K562 (cell line): Measurements from ENCODE around the gene HLA-E. TPM values are rescaled to one million over a fixed set of nuclear protein-coding genes. Genes with fewer than 3 reads are reported as not detected.
"Not testable (repeated sequence)": the region's sequence is repeated elsewhere in the genome, so short reads cannot be mapped to it uniquely, and the experiment has no call there.

Source experiments
- ATAC-seq: fragments of 200-7000 bp; cut with Tn5 transposase; 3 replicates; pipeline ENCODE4 v1.9.1; 2020; ENCODE audit warnings: moderate library complexity
- BruUV-seq: library from RNA; stranded (reverse); fragments of 400-500 nt; replicated peaks from 2 replicates; lab custom pipeline; 2021; lab: Mats Ljungman, UMichigan
- CTCF ChIA-PET: fragments of 300-600 bp; formaldehyde crosslinking; extraction: SDS; loops from one replicate; lab custom pipeline; 2021; ENCODE audit warnings: low intra/inter-chr PET ratio; lab: Yijun Ruan, JAX
- POLR2A ChIA-PET: fragments of 300-600, 350-650 bp; sonication (Branson Sonifier 250); formaldehyde crosslinking; extraction: SDS; loops from one replicate; lab custom pipeline; 2021; ENCODE audit warnings: antibody characterized with exemption, inconsistent platforms; lab: Yijun Ruan, JAX
- DNase-seq, 4 experiments: peaks; one replicate each; pipeline versions ENCODE4 v3.0.0 to v3.0.0-alpha.2; 2011 to 2018; ENCODE audit warnings: low spot score in 3 of 4, mixed read lengths in 3 of 4; ENCODE audit errors: extremely low read depth in 1 of 4
- FAIRE-seq: peaks from 2 replicates; lab custom pipeline; 2011; peaks lifted over from hg19 to GRCh38; lab: Jason Lieb, UNC
- H2AFZ ChIP-seq: 2 replicates; pipeline ENCODE4 v1.6.0; 2011; ENCODE audit warnings: low read depth, low read length, control low read depth, inconsistent platforms
- H3K27ac ChIP-seq: fragments of 200-600 bp; 3 replicates; pipeline ENCODE4 v1.8.0; 2011; ENCODE audit warnings: low read depth, mild to moderate bottlenecking, control low read depth, inconsistent platforms, low read length, moderate library complexity, mixed read lengths; ENCODE audit errors: extremely low read depth
- H3K27me3 ChIP-seq, 2 experiments: fragments of 300-600 bp in 1 of 2; 2 replicates in 1 of 2; 3 replicates in 1 of 2; pipeline versions ENCODE4 v1.6.0 to v1.8.0; 2011; ENCODE audit warnings: inconsistent platforms in 2 of 2, low read length in 2 of 2, mild to moderate bottlenecking in 1 of 2, mixed read lengths in 1 of 2, moderate library complexity in 1 of 2; ENCODE audit not compliant: control insufficient read depth in 2 of 2, insufficient read depth in 2 of 2
- H3K36me3 ChIP-seq: fragments of 300-600 bp; 3 replicates; pipeline ENCODE4 v1.8.0; 2011; ENCODE audit warnings: mild to moderate bottlenecking, low read length, inconsistent platforms; ENCODE audit not compliant: control insufficient read depth, insufficient read depth
- H3K4me1 ChIP-seq, 2 experiments: fragments of 200-600 bp in 1 of 2; replicated peaks in 1 of 2; 2 replicates in 1 of 2; 3 replicates in 1 of 2; pipeline versions ENCODE4 v1.5.1 to v1.8.0; 2011; ENCODE audit warnings: inconsistent platforms in 2 of 2, low read length in 2 of 2, mild to moderate bottlenecking in 1 of 2, mixed read lengths in 1 of 2, moderate library complexity in 1 of 2; ENCODE audit not compliant: control insufficient read depth in 2 of 2, insufficient read depth in 2 of 2
- H3K4me2 ChIP-seq: 2 replicates; pipeline ENCODE4 v1.6.1; 2011; ENCODE audit warnings: low read length, control low read depth, inconsistent platforms, mixed read lengths; ENCODE audit not compliant: insufficient read depth
- H3K4me3 ChIP-seq: fragments of 200-600 bp; sonication (generic), shearing (Covaris generic); 2 replicates; pipeline ENCODE4 v1.5.1; 2016; ENCODE audit warnings: control low read depth, inconsistent platforms
- H3K79me2 ChIP-seq: fragments of 200-600 bp; 3 replicates; pipeline ENCODE4 v1.8.0; 2011; ENCODE audit warnings: low read length, inconsistent platforms; ENCODE audit not compliant: control insufficient read depth, insufficient read depth
- H3K9ac ChIP-seq, 2 experiments: 2 replicates each; pipeline versions ENCODE4 v1.6.0 to v1.6.1; 2011; ENCODE audit warnings: low read depth in 2 of 2, low read length in 2 of 2, control low read depth in 1 of 2, inconsistent platforms in 1 of 2, mild to moderate bottlenecking in 1 of 2, mixed read lengths in 1 of 2; ENCODE audit not compliant: insufficient read depth in 1 of 2
- H3K9me1 ChIP-seq: one replicate; pipeline ENCODE4 v1.6.0; 2011; ENCODE audit warnings: inconsistent platforms, mild to moderate bottlenecking, low read length, moderate library complexity; ENCODE audit not compliant: control insufficient read depth, insufficient read depth
- H3K9me3 ChIP-seq: replicated peaks from 2 replicates; pipeline ENCODE4 v1.5.1; 2011; ENCODE audit warnings: low read depth, low read length, inconsistent platforms; ENCODE audit not compliant: control insufficient read depth, insufficient read depth
- H4K20me1 ChIP-seq: replicated peaks from 2 replicates; pipeline ENCODE4 v1.6.1; 2011; ENCODE audit warnings: low read length, inconsistent platforms, mixed read lengths; ENCODE audit not compliant: control insufficient read depth, insufficient read depth
- ASH1L ChIP-seq: fragments of 450-650 bp; IDR thresholded peaks from 2 replicates; pipeline ENCODE4 v1.6.1; 2018; ENCODE audit warnings: borderline replicate concordance, mild to moderate bottlenecking, low read depth; ENCODE audit not compliant: partially characterized antibody
- NFYB ChIP-seq: IDR thresholded peaks from 2 replicates; pipeline ENCODE4 v1.6.1; 2011; ENCODE audit warnings: mild to moderate bottlenecking, moderate library complexity; ENCODE audit not compliant: insufficient read length; ENCODE audit errors: extremely low read depth
- POLR2G ChIP-seq: fragments of 200-400 bp; formaldehyde crosslinking; IDR thresholded peaks from 2 replicates; pipeline ENCODE4 v1.6.1; 2017; ENCODE audit warnings: low read depth, mild to moderate bottlenecking, antibody characterized with exemption, low read length, moderate library complexity
- RBFOX2 ChIP-seq: fragments of 200-400 bp; formaldehyde crosslinking; IDR thresholded peaks from 2 replicates; pipeline ENCODE4 v1.6.1; 2017; ENCODE audit warnings: low read depth, mild to moderate bottlenecking, low read length, moderate library complexity
- RBM25 ChIP-seq: fragments of 200-400 bp; formaldehyde crosslinking; IDR thresholded peaks from 2 replicates; pipeline ENCODE4 v1.6.1; 2018; ENCODE audit warnings: low read length, low read depth, moderate library complexity; ENCODE audit not compliant: severe bottlenecking
- WGBS: fragments of 100-300 bp; shearing (Covaris generic); methylation state at CpG from one replicate; pipeline ENCODE4 v1.1.6; 2016; ENCODE audit warnings: low coverage, mixed read lengths; ENCODE audit not compliant: insufficient coverage; ENCODE audit errors: missing lambda C conversion rate; 5-methylcytosine and 5-hydroxymethylcytosine counted together
- in situ Hi-C: fragments of 300-500 bp; cut with MboI; formaldehyde crosslinking; loops from 4 replicates; pipeline ENCODE4 v1.15.0; 2018; ENCODE audit warnings: inconsistent platforms, mixed read lengths
- intact Hi-C: fragments of 100-400 bp; cut with micrococcal nuclease; formaldehyde crosslinking; loops from 2 replicates; pipeline ENCODE4 v1.14.2; 2022
- polyA plus RNA-seq, 8 experiments: library from polyadenylated mRNA; depleted of rRNA in 4 of 8; stranded (reverse) in 5 of 8; unstranded in 3 of 8; fragments of >200 nt; fragmentation: Nextera tagmentation in 2 of 8; fragmentation: Illumina TruSeq in 1 of 8; extraction: Ambion mirVana in 2 of 8; extraction: Trizol in 1 of 8; gene quantifications; 2 replicates each; pipeline versions ENCODE4 v1.2.1 to v1.2.3, GENCODE V29; 2011 to 2014; ENCODE audit warnings: inconsistent platforms in 1 of 8, missing spikeins in 1 of 8
- total RNA-seq, 7 experiments: library from RNA; depleted of rRNA in 6 of 7; stranded (reverse); fragments of >200 nt in 6 of 7; fragmentation: Illumina TruSeq in 2 of 7; extraction: Trizol in 2 of 7; gene quantifications; 2 replicates each; pipeline versions ENCODE4 v1.2.1 to v1.2.3, GENCODE V29; 2011 to 2021; ENCODE audit warnings: low replicate concordance in 1 of 7

HLA-E gene
- total and polyA plus RNA-seq, 9 of the 15 experiments (the other 6 are each of a cell fraction or from before 2014, with no cell fraction given): 3.2 to 39.9 (median 26.8) TPM

DNA sequence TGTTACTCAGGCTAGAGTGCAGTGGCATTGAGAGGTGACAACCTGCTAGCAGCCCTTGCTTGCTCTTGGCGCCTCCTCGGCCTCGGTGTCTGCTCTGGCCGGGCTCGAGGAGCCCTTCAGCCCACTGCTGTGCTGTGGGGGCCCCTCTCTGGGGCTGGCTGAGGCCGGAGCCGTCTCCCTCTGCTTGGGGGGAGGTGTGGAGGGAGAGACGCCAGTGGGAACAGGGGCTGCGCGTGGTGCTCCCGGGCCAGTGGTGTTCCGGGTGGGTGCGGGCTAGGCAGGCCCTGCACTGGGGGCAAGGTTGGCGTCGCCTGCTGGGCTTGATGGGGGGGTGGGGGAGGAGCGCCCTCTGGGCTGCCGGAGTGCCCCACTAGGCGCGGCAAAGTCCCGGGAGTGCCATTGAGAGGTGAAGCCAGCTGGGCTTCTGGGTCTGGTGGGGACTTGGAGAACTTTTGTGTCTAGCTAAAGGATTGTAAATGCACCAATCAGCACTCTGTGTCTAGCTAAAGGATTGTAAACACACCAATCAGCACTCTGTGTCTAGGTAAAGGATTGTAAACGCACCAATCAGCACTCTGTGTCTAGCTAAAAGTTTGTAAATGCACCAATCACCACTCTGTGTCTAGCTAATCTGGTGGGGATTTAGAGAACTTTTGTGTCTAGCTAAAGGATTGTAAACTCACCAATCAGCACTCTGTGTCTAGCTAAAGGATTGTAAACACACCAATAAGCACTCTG, 28.6 kb downstream of the HLA-E start:
- intact Hi-C loops, CTCF ChIA-PET, DNase-seq, H3K9me3 ChIP-seq, BruUV-seq, H3K4me1 ChIP-seq, H3K4me2 ChIP-seq, in situ Hi-C loops, H3K36me3 ChIP-seq, ATAC-seq, H3K79me2 ChIP-seq, H3K4me3 ChIP-seq, H3K9me1 ChIP-seq, H4K20me1 ChIP-seq, H3K27ac ChIP-seq, H2AFZ ChIP-seq, FAIRE-seq, H3K27me3 ChIP-seq, H3K9ac ChIP-seq: not testable (repeated sequence)
- POLR2A ChIA-PET: interaction anchor here (0.7 to 1.6 kb wide), 7 partner anchors 12 to 98 kb away, joined by 3 to 7 read pairs (median 3); no protein-coding TSS in a partner anchor
- WGBS: 96% methylated on average over 16 of the region's 21 CpGs
- TF ChIP-seq NFYB (peak; percentile 72), POLR2G (peak; percentile 49), RBFOX2 (peak; percentile 41), RBM25 (peak; percentile 39), ASH1L (peak; percentile 64)
